GM12891 (cell line): ENCODE results near the gene ETS1.

Experiments used
- PAX5 ChIP-seq: IDR thresholded peaks from 2 replicates; pipeline ENCODE4 v1.6.1; 2011; ENCODE audit warnings: low read length, moderate library complexity, mild to moderate bottlenecking; ENCODE audit not compliant: insufficient read depth, severe bottlenecking
- POLR2A ChIP-seq: IDR thresholded peaks from 2 replicates; pipeline ENCODE4 v1.6.1; 2011; ENCODE audit warnings: low read depth, low read length, control low read depth
- POLR2AphosphoS5 ChIP-seq: IDR thresholded peaks from 2 replicates; pipeline ENCODE4 v1.6.1; 2011; ENCODE audit warnings: low read depth, low read length, control low read depth
- POU2F2 ChIP-seq: IDR thresholded peaks from 2 replicates; pipeline ENCODE4 v1.6.1; 2011; ENCODE audit warnings: low read depth, mild to moderate bottlenecking, control low read depth, low read length, moderate library complexity
- SPI1 ChIP-seq: IDR thresholded peaks from 2 replicates; pipeline ENCODE4 v1.6.1; 2011; ENCODE audit warnings: low read depth, low read length, control low read depth
- TAF1 ChIP-seq: IDR thresholded peaks from 2 replicates; pipeline ENCODE4 v1.6.1; 2011; ENCODE audit warnings: low read depth, low read length, control low read depth

DNA sequence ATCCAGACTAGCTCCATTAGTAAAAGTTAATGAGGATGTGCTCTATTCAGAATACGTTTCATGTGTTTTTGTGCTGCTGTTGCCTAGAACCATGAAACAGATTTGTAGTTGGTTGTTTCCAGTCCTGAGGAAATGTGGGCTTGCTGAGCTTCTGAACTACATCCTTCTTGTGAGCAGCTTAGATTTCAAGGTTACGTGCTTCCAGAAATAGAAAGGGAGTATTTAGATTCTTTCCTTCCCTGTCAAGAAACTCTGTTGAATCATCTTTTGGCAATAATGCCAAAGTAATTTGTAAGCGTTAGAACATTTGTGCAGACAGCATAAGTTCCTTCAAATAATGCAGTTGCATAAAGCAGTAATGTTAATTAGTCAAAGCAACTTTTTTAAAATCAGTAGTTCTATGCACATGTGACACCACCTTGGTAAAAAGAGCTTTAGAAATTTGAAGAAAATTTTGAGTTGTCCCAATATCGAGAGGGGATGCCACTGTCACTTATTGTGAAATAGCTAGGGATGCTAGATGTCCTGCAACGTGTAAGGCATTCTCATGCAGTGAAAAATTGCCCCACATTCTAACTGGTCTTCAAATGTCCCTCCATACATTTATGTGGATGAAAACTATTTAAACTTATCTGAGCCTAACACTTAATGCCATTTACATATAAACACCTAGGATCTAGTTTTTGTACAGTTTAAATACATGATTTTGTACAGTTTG is 169.6 kb downstream of the ETS1 start:
- TF ChIP-seq POLR2A, result no peak
- TF ChIP-seq POLR2AphosphoS5, result no peak
- TF ChIP-seq TAF1, result no peak
- TF ChIP-seq SPI1, result no peak
- TF ChIP-seq POU2F2, result no peak
- TF ChIP-seq PAX5, result no peak
